NCI-H2196 treated with DMSO at 0.1 percent for 48 hours (cell line): ENCODE measurements around the gene WRNIP1.
A peak's percentile ranks its signal among the peaks of the same experiment; 100 is the strongest.
"Not testable (repeated sequence)": the region's sequence is repeated elsewhere in the genome, so short reads cannot be mapped to it uniquely, and the experiment has no call there.

ENCODE experiments used
- DNase-seq: peaks from one replicate; lab custom pipeline; 2025; ENCODE audit not compliant: unreplicated experiment; lab: John Stamatoyannopoulos, UW

Gene WRNIP1

GRCh38 chr6:2782825-2783187 lies 17.6 kb downstream of the WRNIP1 start:
- no peak for DNase-seq

GRCh38 chr6:2783188-2783963 lies 18.2 kb downstream of the WRNIP1 start:
- no peak for DNase-seq

- no peak for DNase-seq
Measured at GRCh38 chr6:2784061-2784460, 18.9 kb downstream of the WRNIP1 start.

GRCh38 chr6:2784930-2785329 lies 19.7 kb downstream of the WRNIP1 start:
- no peak for DNase-seq

GRCh38 chr6:2786269-2786668 lies 21.1 kb downstream of the WRNIP1 start:
- no peak for DNase-seq

- peak; percentile 63 for DNase-seq
Measured at GRCh38 chr6:2790588-2791449, 25.6 kb downstream of the WRNIP1 start.

GRCh38 chr6:2791450-2791974 lies 26.3 kb downstream of the WRNIP1 start:
- DNase-seq: no peak

GRCh38 chr6:2792330-2793110 lies 27.3 kb downstream of the WRNIP1 start:
- no peak for DNase-seq

GRCh38 chr6:2793534-2794151 lies 28.4 kb downstream of the WRNIP1 start:
- no peak for DNase-seq

GRCh38 chr6:2794171-2794730 lies 29.1 kb downstream of the WRNIP1 start:
- DNase-seq: no peak

- no peak for DNase-seq
Measured at GRCh38 chr6:2795162-2795561, 30.0 kb downstream of the WRNIP1 start.

GRCh38 chr6:2795956-2796355 lies 30.8 kb downstream of the WRNIP1 start:
- DNase-seq: no peak

GRCh38 chr6:2796861-2797260 lies 31.7 kb downstream of the WRNIP1 start:
- no peak for DNase-seq

- no peak for DNase-seq
Measured at GRCh38 chr6:2797564-2798031, 32.4 kb downstream of the WRNIP1 start.

GRCh38 chr6:2798586-2799134 lies 33.5 kb downstream of the WRNIP1 start:
- no peak for DNase-seq

GRCh38 chr6:2799936-2800527 lies 34.8 kb downstream of the WRNIP1 start:
- no peak for DNase-seq

- no peak for DNase-seq
Measured at GRCh38 chr6:2800552-2801316, 35.5 kb downstream of the WRNIP1 start.

- DNase-seq: not testable (repeated sequence)
Measured at GRCh38 chr6:2801687-2802086, 36.5 kb downstream of the WRNIP1 start.

- DNase-seq: no peak
Measured at GRCh38 chr6:2802521-2803060, 37.4 kb downstream of the WRNIP1 start.
